ENCODE data around the gene LRRC4C. TPM values are rescaled to one million over a fixed set of nuclear protein-coding genes. Genes with fewer than 3 reads are reported as not detected.

The LRRC4C gene
- total and polyA plus RNA-seq, 10 of the 15 experiments (the other 5 are each of a cell fraction or from before 2014, with no cell fraction given) = 1.5 TPM; not detected in 9

DNA sequence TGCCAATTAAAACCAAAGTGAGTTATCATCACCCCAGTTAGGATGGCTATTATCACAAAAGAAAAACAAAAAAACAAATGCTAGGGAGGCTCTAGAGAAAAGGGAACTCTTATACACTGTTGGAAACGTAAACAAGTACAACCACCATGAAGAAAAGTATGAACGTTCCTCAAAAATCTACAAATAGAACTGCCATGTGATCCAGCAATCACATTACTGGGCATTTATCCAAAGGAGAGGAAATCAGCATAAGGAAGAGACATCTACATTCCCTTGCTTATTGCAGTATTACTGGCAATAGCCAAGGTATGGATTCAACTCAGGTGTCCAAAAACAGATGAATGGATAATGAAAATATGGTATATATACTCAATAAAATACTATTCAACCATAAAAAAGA is 1145.1 kb downstream of the LRRC4C start:
- FAIRE-seq (no peak), ATAC-seq (no peak), DNase-seq (ENCODE audit: low read depth, low spot score) (no peak)
- no peaks in the 10 kb centered on the region for H4K20me1 ChIP-seq (ENCODE audit: control insufficient read depth, insufficient read depth)
- no peak overlapping the region for H3K9ac ChIP-seq (ENCODE audit: control insufficient read depth, insufficient read depth, low read length)
- no peaks in the 10 kb centered on the region for H3K79me2 ChIP-seq (ENCODE audit: control insufficient read depth, insufficient read depth, low read length)
- SMC1A ChIA-PET (ENCODE audit: uncharacterized antibody, unreplicated experiment) = no interaction called here
- in situ Hi-C loops (cut with MboI) (loop anchor here (25.0 kb wide), 1 partner anchor 1123 kb away; no protein-coding TSS in a partner anchor), intact Hi-C loops (cut with micrococcal nuclease; ENCODE audit: unreplicated experiment) (no loop called here)
- H3K27me3 ChIP-seq (replicated peaks in 1 of 2; ENCODE audit: control insufficient read depth in 2 of 2, insufficient read depth in 2 of 2, low read length in 1 of 2) = no peaks in the 10 kb centered on the region
- no peak overlapping the region for H2AFZ ChIP-seq (ENCODE audit: control insufficient read depth, low read depth, low read length)
- no peak for TF ChIP-seq SUZ12 (IDR thresholded peaks at IDR 0.05; ENCODE audit: unreplicated experiment)
- TF ChIP-seq, protein P1, sequence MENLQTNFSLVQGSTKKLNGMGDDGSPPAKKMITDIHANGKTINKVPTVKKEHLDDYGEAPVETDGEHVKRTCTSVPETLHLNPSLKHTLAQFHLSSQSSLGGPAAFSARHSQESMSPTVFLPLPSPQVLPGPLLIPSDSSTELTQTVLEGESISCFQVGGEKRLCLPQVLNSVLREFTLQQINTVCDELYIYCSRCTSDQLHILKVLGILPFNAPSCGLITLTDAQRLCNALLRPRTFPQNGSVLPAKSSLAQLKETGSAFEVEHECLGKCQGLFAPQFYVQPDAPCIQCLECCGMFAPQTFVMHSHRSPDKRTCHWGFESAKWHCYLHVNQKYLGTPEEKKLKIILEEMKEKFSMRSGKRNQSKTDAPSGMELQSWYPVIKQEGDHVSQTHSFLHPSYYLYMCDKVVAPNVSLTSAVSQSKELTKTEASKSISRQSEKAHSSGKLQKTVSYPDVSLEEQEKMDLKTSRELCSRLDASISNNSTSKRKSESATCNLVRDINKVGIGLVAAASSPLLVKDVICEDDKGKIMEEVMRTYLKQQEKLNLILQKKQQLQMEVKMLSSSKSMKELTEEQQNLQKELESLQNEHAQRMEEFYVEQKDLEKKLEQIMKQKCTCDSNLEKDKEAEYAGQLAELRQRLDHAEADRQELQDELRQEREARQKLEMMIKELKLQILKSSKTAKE (IDR thresholded peaks at IDR 0.05; ENCODE audit: low read depth, poor library complexity, severe bottlenecking) = no peak
- TF ChIP-seq, protein P2, sequence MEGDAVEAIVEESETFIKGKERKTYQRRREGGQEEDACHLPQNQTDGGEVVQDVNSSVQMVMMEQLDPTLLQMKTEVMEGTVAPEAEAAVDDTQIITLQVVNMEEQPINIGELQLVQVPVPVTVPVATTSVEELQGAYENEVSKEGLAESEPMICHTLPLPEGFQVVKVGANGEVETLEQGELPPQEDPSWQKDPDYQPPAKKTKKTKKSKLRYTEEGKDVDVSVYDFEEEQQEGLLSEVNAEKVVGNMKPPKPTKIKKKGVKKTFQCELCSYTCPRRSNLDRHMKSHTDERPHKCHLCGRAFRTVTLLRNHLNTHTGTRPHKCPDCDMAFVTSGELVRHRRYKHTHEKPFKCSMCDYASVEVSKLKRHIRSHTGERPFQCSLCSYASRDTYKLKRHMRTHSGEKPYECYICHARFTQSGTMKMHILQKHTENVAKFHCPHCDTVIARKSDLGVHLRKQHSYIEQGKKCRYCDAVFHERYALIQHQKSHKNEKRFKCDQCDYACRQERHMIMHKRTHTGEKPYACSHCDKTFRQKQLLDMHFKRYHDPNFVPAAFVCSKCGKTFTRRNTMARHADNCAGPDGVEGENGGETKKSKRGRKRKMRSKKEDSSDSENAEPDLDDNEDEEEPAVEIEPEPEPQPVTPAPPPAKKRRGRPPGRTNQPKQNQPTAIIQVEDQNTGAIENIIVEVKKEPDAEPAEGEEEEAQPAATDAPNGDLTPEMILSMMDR (IDR thresholded peaks at IDR 0.05 in 2 of 3, conservative IDR thresholded peaks at IDR 0.05 in 1 of 3; ENCODE audit: control insufficient read depth in 2 of 3, extremely low read depth in 1 of 3, insufficient read depth in 1 of 3, low read depth in 3 of 3, low read length in 3 of 3) = no peak
- no peak for TF ChIP-seq RAD51 (IDR thresholded peaks at IDR 0.05)
- RAD21 ChIA-PET (ENCODE audit: unreplicated experiment) = no interaction called here
- 5% methylated on average over 2 of the region's 2 CpGs for WGBS (ENCODE audit: insufficient coverage, insufficient replicate concordance, low lambda C conversion rate, missing lambda C conversion rate)
- BruUV-seq (replicated peaks) = no TSS peak
- H3K27ac ChIP-seq (ENCODE audit: control insufficient read depth, insufficient read depth) = no peak overlapping the region
- no peak overlapping the region for H3K4me3 ChIP-seq
- CTCF ChIA-PET = interaction anchor here (0.6 kb wide), 1 partner anchor 332 kb away, joined by 3 read pairs; no protein-coding TSS in a partner anchor
- no peaks in the 10 kb centered on the region for H3K9me3 ChIP-seq (replicated peaks; ENCODE audit: control insufficient read depth, insufficient read depth, low read length)
- H3K4me1 ChIP-seq (ENCODE audit: control insufficient read depth, insufficient read depth, low read length) = no peaks in the 10 kb centered on the region
- POLR2A ChIA-PET = no interaction called here
- H3K4me2 ChIP-seq (ENCODE audit: control insufficient read depth, insufficient read depth) = no peak overlapping the region
- no peaks in the 10 kb centered on the region for H3K36me3 ChIP-seq (ENCODE audit: control insufficient read depth in 2 of 2, insufficient read depth in 2 of 2, low read length in 1 of 2)
